WTC11 (cell line): ENCODE data around the gene NELL1.

ENCODE experiments used
- CTCF ChIP-seq: fragments of 200-600 bp; IDR thresholded peaks from 2 replicates; pipeline ENCODE4 v1.8.0; 2022; ENCODE audit warnings: antibody characterized with exemption
- FOXJ3 ChIP-seq: sonication (generic); formaldehyde crosslinking; IDR thresholded peaks from 2 replicates; pipeline ENCODE4 v1.9.0; 2021; ENCODE audit warnings: missing genetic modification reagents, mild to moderate bottlenecking, borderline replicate concordance
- JUN ChIP-seq: sonication (generic); formaldehyde crosslinking; IDR thresholded peaks from 2 replicates; pipeline ENCODE4 v1.8.0; 2023; ENCODE audit warnings: mild to moderate bottlenecking, missing genetic modification reagents
- NR3C1 ChIP-seq: sonication (generic); formaldehyde crosslinking; conservative IDR thresholded peaks from 2 replicates; pipeline ENCODE4 v1.8.1; 2023; ENCODE audit warnings: low read depth, mild to moderate bottlenecking, missing genetic modification reagents
- TF ChIP-seq, protein P1 (sequence below): sonication (generic); formaldehyde crosslinking; IDR thresholded peaks from 2 replicates; pipeline ENCODE4 v1.8.0; 2022; ENCODE audit warnings: mild to moderate bottlenecking, missing genetic modification reagents

GRCh38 chr11:21260101-21260500 is 590.7 kb downstream of the NELL1 start:
- no peak for TF ChIP-seq NR3C1
- no peak for TF ChIP-seq FOXJ3 (CRISPR knock-in tag)
- TF ChIP-seq JUN (CRISPR knock-in tag): no peak
- TF ChIP-seq, protein P1, sequence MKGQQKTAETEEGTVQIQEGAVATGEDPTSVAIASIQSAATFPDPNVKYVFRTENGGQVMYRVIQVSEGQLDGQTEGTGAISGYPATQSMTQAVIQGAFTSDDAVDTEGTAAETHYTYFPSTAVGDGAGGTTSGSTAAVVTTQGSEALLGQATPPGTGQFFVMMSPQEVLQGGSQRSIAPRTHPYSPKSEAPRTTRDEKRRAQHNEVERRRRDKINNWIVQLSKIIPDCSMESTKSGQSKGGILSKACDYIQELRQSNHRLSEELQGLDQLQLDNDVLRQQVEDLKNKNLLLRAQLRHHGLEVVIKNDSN (CRISPR knock-in tag): no peak
- TF ChIP-seq CTCF: no peak
